Gastroesophageal sphincter (tissue), 4 donors: ENCODE data around the gene MGAT3. TPM values are rescaled to one million over a fixed set of nuclear protein-coding genes. Genes with fewer than 3 reads are reported as not detected.

ENCODE experiments used
- ATAC-seq: fragments of 150-250 bp; one replicate; pipeline ENCODE4 v1.9.1; 2016; ENCODE audit warnings: mild to moderate bottlenecking, moderate library complexity
- H3K27ac ChIP-seq, 4 donors: fragments of 200-600 bp; sonication (generic) in 3 of 4; 1 replicate in 3 of 4; 2 replicates in 1 of 4; pipeline ENCODE4 v1.5.1; 2016 to 2019
- H3K27me3 ChIP-seq: fragments of 200-600 bp; sonication (generic); one replicate; pipeline ENCODE4 v1.5.1; 2019
- H3K36me3 ChIP-seq, 2 donors: fragments of 200-600 bp; sonication (generic); one replicate each; pipeline ENCODE4 v1.5.1; 2019; ENCODE audit warnings: control low read depth in 1 of 2
- H3K4me1 ChIP-seq, 3 donors: fragments of 200-600 bp; sonication (generic); 1 replicate in 2 of 3; 2 replicates in 1 of 3; pipeline ENCODE4 v1.5.1; 2016 to 2019; ENCODE audit warnings: control low read depth in 2 of 3
- H3K4me3 ChIP-seq, 2 donors: fragments of 200-600 bp; sonication (generic); one replicate each; pipeline ENCODE4 v1.5.1; 2019; ENCODE audit warnings: mild to moderate bottlenecking in 1 of 2, moderate library complexity in 1 of 2
- H3K9me3 ChIP-seq, 3 donors: fragments of 200-600 bp; sonication (generic); one replicate each; pipeline ENCODE4 v1.5.1; 2017 to 2019; ENCODE audit warnings: control low read depth in 2 of 3
- EP300 ChIP-seq: sonication (generic); formaldehyde crosslinking; IDR thresholded peaks from one replicate; pipeline ENCODE4 v1.6.1; 2017; ENCODE audit warnings: antibody characterized with exemption, mild to moderate bottlenecking
- POLR2A ChIP-seq, 2 donors: fragments of 450-650 bp; IDR thresholded peaks; one replicate each; pipeline ENCODE4 v1.6.1; 2017; ENCODE audit warnings: antibody characterized with exemption in 2 of 2, mild to moderate bottlenecking in 2 of 2, moderate library complexity in 1 of 2
- POLR2AphosphoS5 ChIP-seq: sonication (generic); formaldehyde crosslinking; IDR thresholded peaks from one replicate; pipeline ENCODE4 v1.6.1; 2017; ENCODE audit warnings: antibody characterized with exemption
- WGBS, 2 donors: methylation state at CpG; one replicate each; pipeline ENCODE4 v1.1.5; 2018; ENCODE audit warnings: low coverage in 1 of 2; 5-methylcytosine and 5-hydroxymethylcytosine counted together
- total RNA-seq, 4 donors: library from RNA; depleted of rRNA; stranded (reverse); fragments of >200 nt; gene quantifications; one replicate each; pipeline ENCODE4 v1.1.0, GENCODE V29; 2016
- TF ChIP-seq, protein P1 (sequence below), 4 experiments: fragments of 200-600 bp in 2 of 4; fragments of 450-650 bp in 2 of 4; sonication (generic) in 1 of 4; IDR thresholded peaks; one replicate each; pipeline ENCODE4 v1.5.1; 2017 to 2019; ENCODE audit warnings: antibody characterized with exemption in 4 of 4, mild to moderate bottlenecking in 2 of 4, moderate library complexity in 2 of 4

MGAT3 gene
- total RNA-seq, 4 donors from 2014 or later = 2.6 to 3.9 (median 2.9) TPM

DNA sequence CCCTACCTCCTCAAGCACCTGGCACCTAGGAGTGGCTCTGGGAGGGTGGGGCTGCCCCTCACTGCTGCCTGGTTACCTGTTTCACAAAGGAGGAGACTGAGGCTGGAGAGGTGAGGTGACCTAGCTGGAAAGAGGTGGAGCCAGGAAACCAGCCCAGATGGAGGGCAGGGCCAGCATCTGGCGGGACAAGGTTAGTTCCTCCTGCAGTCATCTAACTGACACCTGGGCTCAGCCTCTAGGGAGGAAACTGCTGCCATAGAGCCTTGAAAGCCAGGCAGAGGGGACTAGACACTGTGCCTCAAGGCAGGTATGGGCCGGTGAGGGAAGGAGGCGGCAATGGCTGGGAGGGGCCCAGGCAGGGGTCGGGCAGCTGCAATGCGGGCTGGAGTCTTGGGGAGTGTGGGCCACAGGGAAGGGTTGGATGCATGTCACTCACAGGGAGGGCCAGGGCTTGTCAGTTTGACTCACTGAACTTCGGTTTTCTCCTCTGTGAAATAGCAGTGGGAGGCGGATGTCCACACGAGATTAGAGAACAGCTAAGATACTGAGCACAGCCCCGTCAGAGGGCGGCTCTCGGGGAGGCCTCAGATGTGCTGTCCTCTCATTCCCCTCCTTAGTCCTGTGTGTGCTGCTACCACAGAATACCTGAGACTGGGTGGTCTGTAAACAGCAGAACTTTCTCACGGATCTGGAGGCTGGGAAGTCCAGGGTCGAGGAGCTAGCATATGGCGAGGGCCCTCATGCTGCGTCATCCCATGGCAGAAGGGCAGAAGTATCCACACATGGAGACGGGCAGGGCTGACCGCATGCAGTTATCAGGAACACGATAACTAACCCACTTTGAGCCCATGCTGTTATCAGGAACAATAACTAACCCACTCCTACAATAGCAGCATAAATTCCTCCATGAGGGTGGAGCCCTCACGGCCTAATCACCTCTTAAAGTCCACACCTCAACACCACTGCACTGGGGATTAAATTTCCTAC lies 16.1 kb downstream of the MGAT3 start:
- Histone ChIP-seq H3K27ac (peak overlapping the region in 3 of 4 donors; percentile 54 to 57 (median 55)), H3K27me3 (peaks cover 25% of the 10 kb centered on the region), H3K36me3 (no peaks in the 10 kb centered on the region), H3K9me3 (no peaks in the 10 kb centered on the region), H3K4me3 (no peak overlapping the region), H3K4me1 (peaks cover 0 to 78% (median 15%) of the 10 kb centered on the region in 3 donors)
- 58 to 72% methylated on average over 3 to 12 of the region's 19 CpGs for WGBS, 2 donors
- TF ChIP-seq, protein P1, sequence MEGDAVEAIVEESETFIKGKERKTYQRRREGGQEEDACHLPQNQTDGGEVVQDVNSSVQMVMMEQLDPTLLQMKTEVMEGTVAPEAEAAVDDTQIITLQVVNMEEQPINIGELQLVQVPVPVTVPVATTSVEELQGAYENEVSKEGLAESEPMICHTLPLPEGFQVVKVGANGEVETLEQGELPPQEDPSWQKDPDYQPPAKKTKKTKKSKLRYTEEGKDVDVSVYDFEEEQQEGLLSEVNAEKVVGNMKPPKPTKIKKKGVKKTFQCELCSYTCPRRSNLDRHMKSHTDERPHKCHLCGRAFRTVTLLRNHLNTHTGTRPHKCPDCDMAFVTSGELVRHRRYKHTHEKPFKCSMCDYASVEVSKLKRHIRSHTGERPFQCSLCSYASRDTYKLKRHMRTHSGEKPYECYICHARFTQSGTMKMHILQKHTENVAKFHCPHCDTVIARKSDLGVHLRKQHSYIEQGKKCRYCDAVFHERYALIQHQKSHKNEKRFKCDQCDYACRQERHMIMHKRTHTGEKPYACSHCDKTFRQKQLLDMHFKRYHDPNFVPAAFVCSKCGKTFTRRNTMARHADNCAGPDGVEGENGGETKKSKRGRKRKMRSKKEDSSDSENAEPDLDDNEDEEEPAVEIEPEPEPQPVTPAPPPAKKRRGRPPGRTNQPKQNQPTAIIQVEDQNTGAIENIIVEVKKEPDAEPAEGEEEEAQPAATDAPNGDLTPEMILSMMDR (IDR thresholded peaks at IDR 0.05) = no peak
- TF ChIP-seq POLR2A (IDR thresholded peaks at IDR 0.05) (no peak), EP300 (no peak), POLR2AphosphoS5 (no peak)
- ATAC-seq = no peak

DNA sequence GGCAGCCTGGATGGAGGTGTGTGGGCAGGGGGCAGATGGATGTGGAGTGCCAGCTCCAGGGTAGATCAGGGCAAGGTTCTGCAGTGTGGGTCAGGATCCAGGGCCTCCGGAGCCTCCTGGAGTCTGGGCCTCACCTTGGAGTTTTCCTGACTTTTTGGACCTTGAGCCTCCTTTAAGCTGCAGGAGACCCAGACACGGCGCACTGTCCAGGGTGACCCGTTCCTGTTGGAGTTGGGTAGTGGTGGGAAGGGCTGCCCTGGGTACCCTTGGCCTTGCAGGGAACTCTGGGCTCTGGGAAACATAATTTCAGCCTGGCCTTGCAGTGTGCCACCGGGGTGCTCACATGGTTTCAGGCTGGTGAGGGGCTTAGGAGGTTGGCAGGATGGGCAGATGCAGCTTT lies 17.0 kb downstream of the MGAT3 start:
- WGBS, 2 donors = 88% methylated on average over 1 of the region's 5 CpGs; no CpG with 5 or more reads in 1 of the 2 donors
- Histone ChIP-seq H3K4me1 (peaks cover 0 to 73% (median 15%) of the 10 kb centered on the region in 3 donors), H3K27ac (peak overlapping the region in 3 of 4 donors; percentile 43 to 55 (median 51)), H3K9me3 (no peaks in the 10 kb centered on the region), H3K36me3 (no peaks in the 10 kb centered on the region), H3K27me3 (peaks cover 19% of the 10 kb centered on the region), H3K4me3 (no peak overlapping the region)
- TF ChIP-seq EP300 (no peak), POLR2AphosphoS5 (no peak), POLR2A (IDR thresholded peaks at IDR 0.05) (no peak)
- TF ChIP-seq, protein P1 (IDR thresholded peaks at IDR 0.05) = no peak
- no peak for ATAC-seq

DNA sequence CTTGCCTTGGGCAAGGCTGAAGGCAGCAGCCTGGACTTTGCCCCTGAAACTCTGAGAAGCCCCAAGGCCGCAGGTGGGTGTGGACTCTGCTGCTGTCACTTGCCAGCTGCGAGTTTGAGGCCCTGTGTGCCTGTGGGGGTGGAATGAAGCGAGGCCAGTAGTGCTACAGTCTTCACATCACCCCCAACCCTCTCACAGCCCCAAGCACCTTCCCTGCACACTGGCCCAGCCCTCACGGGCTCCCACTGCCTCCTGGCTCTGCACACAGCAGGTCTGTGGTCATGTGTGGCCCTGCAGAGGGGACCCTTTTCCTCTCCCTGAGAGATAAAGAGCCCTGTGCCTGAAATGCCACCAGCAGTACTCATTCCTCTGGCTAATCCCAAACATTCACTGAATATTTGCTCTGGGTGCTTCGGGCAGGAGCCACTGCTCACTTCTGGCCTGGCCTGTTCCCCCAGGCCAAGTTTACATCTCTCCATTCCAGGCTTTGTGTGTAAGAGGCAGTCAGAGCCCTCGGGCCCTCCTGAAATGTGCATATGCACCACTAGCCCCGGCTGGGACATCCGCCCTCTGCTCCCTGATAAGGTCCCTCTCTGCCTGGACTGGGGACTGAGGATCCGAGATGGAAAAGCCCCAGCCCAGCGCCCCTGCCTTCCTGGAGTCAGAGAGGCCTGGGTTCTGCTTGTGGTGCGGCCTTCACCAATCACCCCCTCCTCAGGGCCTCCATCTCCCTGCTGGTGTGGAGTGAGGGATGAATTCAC lies 17.7 kb downstream of the MGAT3 start:
- Histone ChIP-seq H3K9me3 (no peaks in the 10 kb centered on the region), H3K4me1 (peaks cover 0 to 66% (median 15%) of the 10 kb centered on the region in 3 donors), H3K27me3 (peaks cover 12% of the 10 kb centered on the region), H3K27ac (peak overlapping the region in 3 of 4 donors; percentile 43 to 55 (median 51)), H3K36me3 (no peaks in the 10 kb centered on the region), H3K4me3 (no peak overlapping the region)
- no peak for ATAC-seq
- WGBS, 2 donors = 63% methylated on average over 5 of the region's 11 CpGs; no CpG with 5 or more reads in 1 of the 2 donors
- TF ChIP-seq POLR2A (IDR thresholded peaks at IDR 0.05) = no peak
- TF ChIP-seq, protein P1 (IDR thresholded peaks at IDR 0.05) = no peak
- TF ChIP-seq EP300 = no peak
- no peak for TF ChIP-seq POLR2AphosphoS5

DNA sequence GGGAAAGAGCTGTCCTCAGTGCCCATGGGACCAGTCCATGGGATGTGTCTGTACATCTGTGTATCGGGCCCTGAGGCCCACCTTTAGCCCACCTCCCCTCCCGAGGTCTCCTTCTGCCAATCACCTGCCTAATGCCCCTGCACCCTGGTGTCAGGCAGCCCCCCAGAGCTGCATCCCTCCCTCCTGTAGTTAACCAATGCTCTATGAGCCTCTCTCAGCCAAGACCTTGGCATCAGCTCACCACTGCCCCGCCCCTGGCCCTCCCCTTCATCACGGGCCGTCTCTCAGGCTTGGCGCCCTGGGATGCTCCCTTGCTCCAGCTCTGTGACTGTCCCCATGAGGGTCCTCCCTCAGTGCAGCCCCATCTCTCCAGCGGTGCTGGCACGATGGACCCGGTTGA lies 18.5 kb downstream of the MGAT3 start:
- Histone ChIP-seq H3K27me3 (peaks cover 4% of the 10 kb centered on the region), H3K4me3 (no peak overlapping the region), H3K27ac (peak overlapping the region in 3 of 4 donors; percentile 12 to 55 (median 43)), H3K36me3 (no peaks in the 10 kb centered on the region), H3K9me3 (no peaks in the 10 kb centered on the region), H3K4me1 (peaks cover 0 to 58% (median 15%) of the 10 kb centered on the region in 3 donors)
- no peak for ATAC-seq
- WGBS, 2 donors = 29% methylated on average over 3 of the region's 9 CpGs; no CpG with 5 or more reads in 1 of the 2 donors
- TF ChIP-seq POLR2AphosphoS5 (no peak), EP300 (no peak), POLR2A (IDR thresholded peaks at IDR 0.05) (no peak)
- TF ChIP-seq, protein P1 (IDR thresholded peaks at IDR 0.05) = no peak
